ENCODE measurements around the gene RNASET2. TPM values are rescaled to one million over a fixed set of nuclear protein-coding genes. Genes with fewer than 3 reads are reported as not detected.

RNASET2 gene
- total and polyA plus RNA-seq, 2 of the 13 experiments (the other 11 are each of a cell fraction or from before 2014, with no cell fraction given): 44.6 to 597 TPM

- TF ChIP-seq ZSCAN21 (CRISPR knock-in tag; IDR thresholded peaks at IDR 0.05; ENCODE audit: borderline replicate concordance): peak; percentile 19; the same call in 1 of the 2 replicates
- TF ChIP-seq FOXJ3 (CRISPR knock-in tag; IDR thresholded peaks at IDR 0.05; ENCODE audit: borderline replicate concordance): no peak
- TF ChIP-seq ERF (CRISPR knock-in tag; IDR thresholded peaks at IDR 0.05): no peak
- no peak for TF ChIP-seq ZNF446 (CRISPR knock-in tag; IDR thresholded peaks at IDR 0.05)
- no peak for TF ChIP-seq GPN1 (CRISPR knock-in tag; IDR thresholded peaks at IDR 0.05; ENCODE audit: borderline replicate concordance)
- no peak for TF ChIP-seq ZBTB21 (CRISPR knock-in tag; IDR thresholded peaks at IDR 0.05)
- TF ChIP-seq, protein P1, sequence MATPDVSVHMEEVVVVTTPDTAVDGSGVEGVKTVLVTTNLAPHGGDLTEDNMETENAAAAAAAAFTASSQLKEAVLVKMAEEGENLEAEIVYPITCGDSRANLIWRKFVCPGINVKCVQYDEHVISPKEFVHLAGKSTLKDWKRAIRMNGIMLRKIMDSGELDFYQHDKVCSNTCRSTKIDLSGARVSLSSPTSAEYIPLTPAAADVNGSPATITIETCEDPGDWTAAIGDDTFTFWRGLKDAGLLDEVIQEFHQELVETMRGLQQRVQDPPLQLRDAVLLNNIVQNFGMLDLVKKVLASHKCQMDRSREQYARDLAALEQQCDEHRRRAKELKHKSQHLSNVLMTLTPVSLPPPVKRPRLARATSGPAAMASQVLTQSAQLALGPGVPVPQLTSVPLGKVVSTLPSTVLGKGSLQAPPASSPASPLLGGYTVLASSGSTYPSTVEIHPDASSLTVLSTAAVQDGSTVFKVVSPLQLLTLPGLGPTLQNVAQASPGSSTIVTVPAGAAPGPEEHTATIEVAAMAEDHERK (CRISPR knock-in tag; IDR thresholded peaks at IDR 0.05; ENCODE audit: low read depth): no peak
- no peak for TF ChIP-seq ZNF484 (CRISPR knock-in tag; IDR thresholded peaks at IDR 0.05; ENCODE audit: borderline replicate concordance, low read depth)
- no peak for TF ChIP-seq ZNF615 (CRISPR knock-in tag; IDR thresholded peaks at IDR 0.05; ENCODE audit: borderline replicate concordance)
- no peak for TF ChIP-seq FOSL1 (CRISPR knock-in tag; IDR thresholded peaks at IDR 0.05; ENCODE audit: borderline replicate concordance)
- TF ChIP-seq RBM22 (optimal IDR thresholded peaks at IDR 0.05; ENCODE audit: low read length): no peak
- no peak for TF ChIP-seq YY1 (IDR thresholded peaks at IDR 0.05; ENCODE audit: insufficient read depth, insufficient replicate concordance, low read depth, low read length)
- TF ChIP-seq TBP (CRISPR knock-in tag; IDR thresholded peaks at IDR 0.05): no peak
- no peak for TF ChIP-seq ZSCAN9 (CRISPR knock-in tag; IDR thresholded peaks at IDR 0.05; ENCODE audit: borderline replicate concordance)
- no peak for TF ChIP-seq ZBTB38 (CRISPR knock-in tag; IDR thresholded peaks at IDR 0.05)
- TF ChIP-seq ZNF691 (CRISPR knock-in tag; IDR thresholded peaks at IDR 0.05; ENCODE audit: borderline replicate concordance, low read depth): no peak
- TF ChIP-seq ZNF556 (CRISPR knock-in tag; IDR thresholded peaks at IDR 0.05; ENCODE audit: borderline replicate concordance): no peak
- no peak for TF ChIP-seq ATAD3A (CRISPR knock-in tag; IDR thresholded peaks at IDR 0.05)
- TF ChIP-seq SP1 (IDR thresholded peaks at IDR 0.05): peak; percentile 11; the same call in 1 of the 2 replicates
- TF ChIP-seq SP1 (CRISPR knock-in tag; IDR thresholded peaks at IDR 0.05): no peak
- TF ChIP-seq, protein P2, sequence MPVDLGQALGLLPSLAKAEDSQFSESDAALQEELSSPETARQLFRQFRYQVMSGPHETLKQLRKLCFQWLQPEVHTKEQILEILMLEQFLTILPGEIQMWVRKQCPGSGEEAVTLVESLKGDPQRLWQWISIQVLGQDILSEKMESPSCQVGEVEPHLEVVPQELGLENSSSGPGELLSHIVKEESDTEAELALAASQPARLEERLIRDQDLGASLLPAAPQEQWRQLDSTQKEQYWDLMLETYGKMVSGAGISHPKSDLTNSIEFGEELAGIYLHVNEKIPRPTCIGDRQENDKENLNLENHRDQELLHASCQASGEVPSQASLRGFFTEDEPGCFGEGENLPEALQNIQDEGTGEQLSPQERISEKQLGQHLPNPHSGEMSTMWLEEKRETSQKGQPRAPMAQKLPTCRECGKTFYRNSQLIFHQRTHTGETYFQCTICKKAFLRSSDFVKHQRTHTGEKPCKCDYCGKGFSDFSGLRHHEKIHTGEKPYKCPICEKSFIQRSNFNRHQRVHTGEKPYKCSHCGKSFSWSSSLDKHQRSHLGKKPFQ (CRISPR knock-in tag; IDR thresholded peaks at IDR 0.05; ENCODE audit: insufficient replicate concordance): no peak
- peak; percentile 80; the same call in 1 of the 2 replicates for TF ChIP-seq LBX2 (CRISPR knock-in tag; IDR thresholded peaks at IDR 0.05; ENCODE audit: borderline replicate concordance)
- TF ChIP-seq, protein P3, sequence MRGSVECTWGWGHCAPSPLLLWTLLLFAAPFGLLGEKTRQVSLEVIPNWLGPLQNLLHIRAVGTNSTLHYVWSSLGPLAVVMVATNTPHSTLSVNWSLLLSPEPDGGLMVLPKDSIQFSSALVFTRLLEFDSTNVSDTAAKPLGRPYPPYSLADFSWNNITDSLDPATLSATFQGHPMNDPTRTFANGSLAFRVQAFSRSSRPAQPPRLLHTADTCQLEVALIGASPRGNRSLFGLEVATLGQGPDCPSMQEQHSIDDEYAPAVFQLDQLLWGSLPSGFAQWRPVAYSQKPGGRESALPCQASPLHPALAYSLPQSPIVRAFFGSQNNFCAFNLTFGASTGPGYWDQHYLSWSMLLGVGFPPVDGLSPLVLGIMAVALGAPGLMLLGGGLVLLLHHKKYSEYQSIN (CRISPR knock-in tag; IDR thresholded peaks at IDR 0.05; ENCODE audit: borderline replicate concordance): no peak
- no peak for TF ChIP-seq SOX6 (IDR thresholded peaks at IDR 0.05)
- TF ChIP-seq SOX6 (CRISPR knock-in tag; IDR thresholded peaks at IDR 0.05): no peak
- no peak for TF ChIP-seq KLF11 (CRISPR knock-in tag; IDR thresholded peaks at IDR 0.05)
- no peak for TF ChIP-seq MED8 (CRISPR knock-in tag; IDR thresholded peaks at IDR 0.05; ENCODE audit: insufficient replicate concordance)
Measured at GRCh38 chr6:166930354-166930891, 25.9 kb downstream of the RNASET2 start (continued).

All from HepG2 (cell line).